GM08714 (cell line): ENCODE results near the gene BUD23.
"Not testable (repeated sequence)": the region's sequence is repeated elsewhere in the genome, so short reads cannot be mapped to it uniquely, and the experiment has no call there.

Source experiments
- H3K4me3 ChIP-seq: fragments of 200-500 bp; sonication (Bioruptor generic); 2 replicates; pipeline ENCODE4 v1.5.1; 2014; ENCODE audit warnings: mild to moderate bottlenecking, low read length, inconsistent platforms
- ZNF274 ChIP-seq: IDR thresholded peaks from 2 replicates; pipeline ENCODE4 v1.6.1; 2012; ENCODE audit warnings: mild to moderate bottlenecking, low read depth, low read length

Gene BUD23

GRCh38 chr7:73701357-73701995 is 18.1 kb downstream of the BUD23 start:
- no peak overlapping the region for H3K4me3 ChIP-seq
- no peak for TF ChIP-seq ZNF274

- no peak overlapping the region for H3K4me3 ChIP-seq
- TF ChIP-seq ZNF274, result no peak
These were observed 18.8 kb downstream of the BUD23 start for GRCh38 chr7:73702226-73702625.

GRCh38 chr7:73702665-73703064 is 19.3 kb downstream of the BUD23 start:
- no peak for TF ChIP-seq ZNF274
- no peak overlapping the region for H3K4me3 ChIP-seq

GRCh38 chr7:73703225-73703624 is 19.8 kb downstream of the BUD23 start:
- no peak for TF ChIP-seq ZNF274
- H3K4me3 ChIP-seq, result no peak overlapping the region

GRCh38 chr7:73703757-73704639 is 20.6 kb downstream of the BUD23 start:
- no peak for TF ChIP-seq ZNF274
- H3K4me3 ChIP-seq, result no peak overlapping the region

GRCh38 chr7:73704640-73705550 is 21.5 kb downstream of the BUD23 start:
- no peak overlapping the region for H3K4me3 ChIP-seq
- TF ChIP-seq ZNF274, result no peak

GRCh38 chr7:73705551-73705920 is 22.1 kb downstream of the BUD23 start:
- no peak for TF ChIP-seq ZNF274
- H3K4me3 ChIP-seq, result no peak overlapping the region

- no peak for TF ChIP-seq ZNF274
- no peak overlapping the region for H3K4me3 ChIP-seq
These were observed 23.0 kb downstream of the BUD23 start for GRCh38 chr7:73706126-73707044.

GRCh38 chr7:73707045-73707631 is 23.7 kb downstream of the BUD23 start:
- H3K4me3 ChIP-seq, result no peak overlapping the region

GRCh38 chr7:73708961-73709549 is 25.7 kb downstream of the BUD23 start:
- H3K4me3 ChIP-seq, result no peak overlapping the region
- no peak for TF ChIP-seq ZNF274

More at GRCh38 chr7:73707045-73707631, 23.7 kb downstream of the BUD23 start:
- no peak for TF ChIP-seq ZNF274

GRCh38 chr7:73712773-73713172 is 29.4 kb downstream of the BUD23 start:
- H3K4me3 ChIP-seq, result no peak overlapping the region
- no peak for TF ChIP-seq ZNF274

GRCh38 chr7:73713319-73713718 is 29.9 kb downstream of the BUD23 start:
- H3K4me3 ChIP-seq, result not testable (repeated sequence)
